BLaER1 (cell line): ENCODE data around the gene F2R.

Experiments used
- H3K27ac ChIP-seq: shearing (Covaris generic); formaldehyde crosslinking; 2 replicates; pipeline ENCODE4 v1.8.1; 2022
- H3K27me3 ChIP-seq: shearing (Covaris generic); formaldehyde crosslinking; 2 replicates; pipeline ENCODE4 v1.8.1; 2022
- H3K36me3 ChIP-seq: shearing (Covaris generic); formaldehyde crosslinking; 2 replicates; pipeline ENCODE4 v1.8.1; 2022
- H3K4me1 ChIP-seq: shearing (Covaris generic); formaldehyde crosslinking; 2 replicates; pipeline ENCODE4 v1.8.1; 2022
- H3K4me2 ChIP-seq: shearing (Covaris generic); formaldehyde crosslinking; 2 replicates; pipeline ENCODE4 v1.8.1; 2022
- H3K4me3 ChIP-seq: shearing (Covaris generic); formaldehyde crosslinking; 2 replicates; pipeline ENCODE4 v1.8.1; 2022
- H3K9ac ChIP-seq: shearing (Covaris generic); formaldehyde crosslinking; 2 replicates; pipeline ENCODE4 v1.8.1; 2022
- H3K9me3 ChIP-seq: shearing (Covaris generic); formaldehyde crosslinking; 2 replicates; pipeline ENCODE4 v1.8.1; 2022
- H4K20me1 ChIP-seq: shearing (Covaris generic); formaldehyde crosslinking; 2 replicates; pipeline ENCODE4 v1.8.1; 2022
- Cebpa-rat ChIP-seq: shearing (Covaris generic); IDR thresholded peaks from 2 replicates; pipeline ENCODE4 v1.8.1; 2022

The F2R gene

DNA sequence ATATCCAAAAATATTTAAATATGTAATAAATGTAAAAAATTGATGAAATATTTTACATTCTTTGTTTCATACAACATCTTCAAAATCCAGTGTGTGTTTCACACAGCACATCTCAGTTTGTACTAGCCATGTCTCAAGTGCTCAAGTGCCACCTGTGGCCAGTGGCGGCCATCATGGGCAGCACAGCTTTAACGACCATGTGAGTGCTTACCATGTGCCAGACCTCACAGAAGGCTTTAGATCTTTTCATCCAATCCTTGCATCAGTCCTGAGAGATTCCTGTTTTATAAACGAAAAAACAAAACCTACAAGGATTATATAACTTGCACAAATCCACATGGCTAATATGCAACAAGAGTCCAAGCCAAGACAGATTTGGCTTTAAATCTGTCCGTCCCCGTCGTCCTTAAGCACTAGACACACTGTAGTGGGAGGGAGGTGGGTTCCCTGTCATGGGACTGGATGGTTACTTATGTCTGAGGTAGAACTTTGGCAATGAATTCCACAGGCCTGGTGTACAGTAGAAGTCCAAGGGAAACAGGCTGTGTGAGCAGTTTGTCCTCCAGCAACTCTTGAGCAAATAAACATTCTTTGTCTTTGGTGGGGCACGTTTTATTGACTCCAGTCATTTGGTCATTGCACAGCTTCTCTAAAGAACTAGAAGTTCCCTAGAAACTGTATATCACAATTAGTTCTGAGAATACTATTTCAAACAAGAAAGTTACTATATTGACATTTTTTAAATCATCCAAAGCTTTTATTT lies 25.0 kb upstream of the F2R start:
- no peak overlapping the region for H3K27ac ChIP-seq
- H3K4me2 ChIP-seq: no peak overlapping the region
- peaks cover under 1% of the 10 kb centered on the region; the same call in 1 of the 2 replicates for H3K4me1 ChIP-seq

GRCh38 chr5:76691467-76692273 lies 24.3 kb upstream of the F2R start:
- Histone ChIP-seq H3K4me2 (no peak overlapping the region), H4K20me1 (no peaks in the 10 kb centered on the region), H3K27ac (no peak overlapping the region)

More for the DNA sequence above, 25.0 kb upstream of the F2R start:
- no peaks in the 10 kb centered on the region for H3K9me3 ChIP-seq
- no peaks in the 10 kb centered on the region for H3K27me3 ChIP-seq
- H3K9ac ChIP-seq: no peak overlapping the region
- no peaks in the 10 kb centered on the region for H4K20me1 ChIP-seq
- H3K4me3 ChIP-seq: no peak overlapping the region
- TF ChIP-seq Cebpa-rat: no peak
- peaks cover 83% of the 10 kb centered on the region for H3K36me3 ChIP-seq

DNA sequence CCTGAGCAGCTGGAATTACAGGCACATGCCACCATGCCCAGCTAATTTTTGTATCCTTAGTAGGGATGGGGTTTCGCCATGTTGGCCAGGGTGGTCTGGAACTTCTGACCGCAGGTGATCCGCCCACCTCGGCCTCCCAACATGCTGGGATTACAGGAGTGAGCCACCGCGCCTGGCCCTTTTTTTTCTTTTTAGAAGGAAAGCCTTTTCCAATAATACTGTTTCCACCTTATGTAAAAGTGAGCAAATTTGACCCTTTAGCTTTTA lies 23.7 kb upstream of the F2R start:
- no peaks in the 10 kb centered on the region; the same call in 1 of the 2 replicates for H3K9me3 ChIP-seq
- peaks cover 85% of the 10 kb centered on the region for H3K36me3 ChIP-seq
- H3K27ac ChIP-seq: no peak overlapping the region
- peaks cover 7% of the 10 kb centered on the region for H3K4me1 ChIP-seq
- H3K4me2 ChIP-seq: no peak overlapping the region
- no peak for TF ChIP-seq Cebpa-rat
- H3K27me3 ChIP-seq: no peaks in the 10 kb centered on the region
- no peak overlapping the region for H3K4me3 ChIP-seq
- H3K9ac ChIP-seq: no peak overlapping the region
- no peaks in the 10 kb centered on the region for H4K20me1 ChIP-seq

More at GRCh38 chr5:76691467-76692273, 24.3 kb upstream of the F2R start:
- Histone ChIP-seq H3K9me3 (no peaks in the 10 kb centered on the region), H3K9ac (no peak overlapping the region), H3K4me3 (no peak overlapping the region), H3K4me1 (peaks cover 7% of the 10 kb centered on the region), H3K36me3 (peaks cover 85% of the 10 kb centered on the region), H3K27me3 (no peaks in the 10 kb centered on the region)
- no peak for TF ChIP-seq Cebpa-rat

DNA sequence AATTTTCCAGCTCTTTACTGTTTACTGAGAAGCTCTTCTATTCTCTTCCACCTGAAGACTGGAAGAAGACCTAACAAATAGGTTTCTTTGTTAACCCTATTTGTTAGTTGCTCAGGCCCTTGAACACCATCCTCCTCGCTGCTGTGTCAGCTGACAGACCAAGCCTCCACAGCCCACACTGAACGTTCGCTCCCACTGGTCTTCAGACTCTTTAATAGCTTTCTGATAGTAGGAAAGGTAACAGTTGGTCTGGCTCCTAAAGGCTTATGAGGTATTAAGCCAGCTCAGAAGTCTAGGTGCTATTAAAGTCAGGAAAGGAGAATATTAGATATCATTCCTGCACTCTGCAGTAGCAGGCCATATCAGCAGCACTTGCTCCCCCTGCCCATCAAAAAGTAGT lies 23.3 kb upstream of the F2R start:
- Histone ChIP-seq H3K27ac (no peak overlapping the region), H3K9me3 (no peaks in the 10 kb centered on the region; the same call in 1 of the 2 replicates), H3K36me3 (peaks cover 85% of the 10 kb centered on the region), H3K27me3 (no peaks in the 10 kb centered on the region), H3K9ac (no peak overlapping the region), H3K4me2 (no peak overlapping the region), H4K20me1 (no peaks in the 10 kb centered on the region), H3K4me1 (peaks cover 7% of the 10 kb centered on the region), H3K4me3 (no peak overlapping the region)
- no peak for TF ChIP-seq Cebpa-rat

DNA sequence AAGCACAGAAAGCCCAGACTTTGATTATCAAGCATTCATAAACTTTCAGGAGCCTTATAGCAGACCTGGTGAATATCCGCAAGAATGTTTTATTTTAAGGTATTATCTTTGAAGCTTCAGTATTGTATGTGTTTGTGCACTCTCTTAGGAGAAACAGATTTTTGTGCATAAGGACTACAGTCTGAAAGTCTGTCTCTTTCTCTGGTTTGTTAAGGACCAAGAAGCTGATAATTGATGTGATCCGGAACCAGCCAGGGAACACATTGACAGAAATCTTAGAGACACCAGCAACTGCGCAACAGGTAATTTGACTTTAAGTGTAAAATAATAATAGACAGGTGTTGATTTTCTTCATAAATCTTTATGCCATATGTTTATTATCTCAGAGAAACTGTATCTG lies 22.8 kb upstream of the F2R start:
- Histone ChIP-seq H3K4me3 (no peak overlapping the region), H4K20me1 (no peaks in the 10 kb centered on the region), H3K9me3 (no peaks in the 10 kb centered on the region; the same call in 1 of the 2 replicates), H3K36me3 (peaks cover 86% of the 10 kb centered on the region), H3K27me3 (no peaks in the 10 kb centered on the region), H3K4me2 (no peak overlapping the region), H3K4me1 (peaks cover 7% of the 10 kb centered on the region), H3K27ac (no peak overlapping the region), H3K9ac (no peak overlapping the region)
- TF ChIP-seq Cebpa-rat: no peak

DNA sequence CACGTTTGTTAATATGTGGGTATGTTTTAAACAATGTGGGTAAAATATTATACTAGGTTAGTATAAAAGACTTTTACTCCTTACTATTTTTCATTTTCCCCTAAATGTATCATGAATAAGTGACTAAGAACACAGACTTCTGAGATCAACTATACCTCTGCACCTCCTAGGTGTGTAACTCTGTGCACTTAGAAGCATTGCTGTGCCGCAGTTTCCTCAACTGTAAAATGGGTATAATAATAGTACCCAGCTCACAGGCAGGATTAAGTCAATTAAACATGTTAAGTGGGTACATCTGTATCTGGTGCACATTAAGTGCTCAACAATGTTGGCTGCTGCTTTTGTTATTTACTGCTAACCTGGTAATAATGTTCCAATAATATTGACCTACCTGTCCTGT lies 21.6 kb upstream of the F2R start:
- Histone ChIP-seq H3K27me3 (no peaks in the 10 kb centered on the region), H4K20me1 (no peaks in the 10 kb centered on the region), H3K9ac (no peak overlapping the region), H3K4me3 (no peak overlapping the region), H3K36me3 (peaks cover 85% of the 10 kb centered on the region), H3K9me3 (no peaks in the 10 kb centered on the region; the same call in 1 of the 2 replicates), H3K4me1 (peaks cover 7% of the 10 kb centered on the region), H3K4me2 (no peak overlapping the region), H3K27ac (no peak overlapping the region)
- no peak for TF ChIP-seq Cebpa-rat

DNA sequence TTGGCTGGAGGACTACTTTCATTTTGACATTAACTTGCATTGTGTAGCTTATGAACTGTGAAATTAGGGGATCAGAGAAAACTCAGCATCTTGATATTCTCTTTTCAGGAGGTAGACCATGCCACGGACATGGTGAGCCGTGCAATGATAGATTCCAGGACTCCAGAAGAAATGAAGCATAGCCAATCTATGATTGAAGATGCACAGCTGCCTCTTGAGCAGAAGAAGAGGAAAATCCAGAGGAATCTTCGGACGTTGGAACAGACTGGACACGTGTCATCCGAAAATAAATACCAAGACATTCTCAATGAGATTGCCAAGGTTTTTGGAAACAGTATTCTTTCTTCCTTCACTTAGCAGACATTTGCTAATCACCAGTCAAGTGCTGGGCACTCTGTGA lies 20.6 kb upstream of the F2R start:
- TF ChIP-seq Cebpa-rat: no peak
- Histone ChIP-seq H4K20me1 (no peaks in the 10 kb centered on the region), H3K36me3 (peaks cover 81% of the 10 kb centered on the region), H3K4me3 (no peak overlapping the region), H3K27me3 (no peaks in the 10 kb centered on the region), H3K4me2 (no peak overlapping the region), H3K4me1 (peaks cover 7% of the 10 kb centered on the region), H3K9ac (no peak overlapping the region), H3K9me3 (no peaks in the 10 kb centered on the region; the same call in 1 of the 2 replicates), H3K27ac (no peak overlapping the region)

DNA sequence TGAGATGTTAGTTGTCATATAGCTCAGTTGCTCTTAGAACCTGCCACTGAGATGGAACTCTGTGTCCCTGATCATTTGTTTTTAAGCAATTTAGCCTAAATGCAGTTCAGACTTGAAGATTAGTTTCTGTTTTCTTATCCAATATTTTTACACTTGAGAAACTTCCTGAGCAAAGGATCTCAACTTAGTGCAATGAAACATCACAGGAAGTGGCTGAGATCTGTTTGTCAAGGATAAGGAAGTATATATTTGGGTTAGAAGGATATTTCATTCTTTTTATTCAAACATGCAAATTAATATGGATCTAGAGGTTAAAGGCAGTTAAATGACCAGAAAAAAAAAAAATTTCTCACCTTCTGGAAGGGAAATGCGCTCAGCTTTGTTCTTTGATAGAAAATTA lies 19.7 kb upstream of the F2R start:
- H3K9me3 ChIP-seq: no peaks in the 10 kb centered on the region; the same call in 1 of the 2 replicates
- H3K4me2 ChIP-seq: no peak overlapping the region
- no peaks in the 10 kb centered on the region for H4K20me1 ChIP-seq
- H3K27ac ChIP-seq: no peak overlapping the region
- no peaks in the 10 kb centered on the region for H3K27me3 ChIP-seq
- H3K4me1 ChIP-seq: peaks cover 7% of the 10 kb centered on the region
- H3K36me3 ChIP-seq: peaks cover 83% of the 10 kb centered on the region
- no peak overlapping the region for H3K9ac ChIP-seq
- H3K4me3 ChIP-seq: no peak overlapping the region
- TF ChIP-seq Cebpa-rat: no peak

GRCh38 chr5:76697670-76698069 lies 18.3 kb upstream of the F2R start:
- peaks cover 91% of the 10 kb centered on the region for H3K36me3 ChIP-seq
- no peaks in the 10 kb centered on the region for H3K27me3 ChIP-seq
- peaks cover 7% of the 10 kb centered on the region for H3K4me1 ChIP-seq
- no peaks in the 10 kb centered on the region; the same call in 1 of the 2 replicates for H3K9me3 ChIP-seq
- H3K9ac ChIP-seq: no peak overlapping the region
- TF ChIP-seq Cebpa-rat: no peak
- H3K4me3 ChIP-seq: no peak overlapping the region
- no peak overlapping the region for H3K27ac ChIP-seq
- no peak overlapping the region for H3K4me2 ChIP-seq
- no peaks in the 10 kb centered on the region for H4K20me1 ChIP-seq

- no peaks in the 10 kb centered on the region; the same call in 1 of the 2 replicates for H3K9me3 ChIP-seq
- TF ChIP-seq Cebpa-rat: no peak
- peaks cover 7% of the 10 kb centered on the region for H3K4me1 ChIP-seq
- no peak overlapping the region for H3K4me2 ChIP-seq
- no peaks in the 10 kb centered on the region for H4K20me1 ChIP-seq
- no peak overlapping the region for H3K9ac ChIP-seq
- H3K27ac ChIP-seq: no peak overlapping the region
- H3K27me3 ChIP-seq: no peaks in the 10 kb centered on the region
- H3K4me3 ChIP-seq: no peak overlapping the region
- H3K36me3 ChIP-seq: peaks cover 79% of the 10 kb centered on the region
Measured at GRCh38 chr5:76700571-76700970, 15.4 kb upstream of the F2R start.
